ENCODE measurements around the gene UBE2E2.
"Not testable (repeated sequence)": the region's sequence is repeated elsewhere in the genome, so short reads cannot be mapped to it uniquely, and the experiment has no call there.

The UBE2E2 gene

DNA sequence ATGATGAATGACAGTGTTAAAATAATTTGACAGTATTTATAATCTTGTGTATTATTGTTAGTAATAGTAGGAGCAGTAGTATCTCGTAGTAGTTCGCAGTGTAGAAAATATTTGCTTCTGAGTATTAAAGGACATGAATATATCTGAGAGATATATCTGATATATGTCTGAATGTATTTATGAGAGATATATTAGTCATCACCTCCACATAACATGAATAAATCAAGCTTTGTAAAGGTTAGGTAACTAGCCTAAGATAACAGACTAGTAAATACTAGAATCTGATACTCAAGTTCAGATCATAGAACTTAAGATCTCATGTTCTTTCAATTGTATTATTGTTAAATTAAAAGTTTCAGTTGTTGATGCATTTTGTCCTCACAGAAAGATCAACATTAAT lies 130.5 kb downstream of the UBE2E2 start:
- FAIRE-seq = no peak

DNA sequence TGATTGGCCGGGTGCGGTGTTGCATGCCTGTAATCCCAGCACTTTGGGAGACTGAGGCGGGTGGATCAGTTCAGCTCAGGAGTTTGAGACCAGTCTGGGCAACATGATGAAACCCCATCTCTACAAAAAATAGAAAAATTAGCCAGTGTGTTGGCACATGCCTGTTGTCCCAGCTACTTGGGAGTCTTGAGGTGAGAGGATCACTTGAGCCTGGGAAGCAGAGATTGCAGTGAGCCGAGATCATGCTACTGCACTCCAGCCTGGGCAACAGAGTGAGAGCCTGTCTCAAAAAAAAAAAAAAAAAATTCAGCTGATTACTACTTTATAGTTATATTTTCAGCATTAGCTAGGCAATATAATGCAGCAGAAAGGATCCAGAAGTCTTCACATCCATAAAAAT lies 133.7 kb downstream of the UBE2E2 start:
- not testable (repeated sequence) for FAIRE-seq

- no peak for FAIRE-seq
Observed at GRCh38 chr3:23341147-23341838, 138.2 kb downstream of the UBE2E2 start.

- no peak for FAIRE-seq
Observed at GRCh38 chr3:23342343-23342742, 139.2 kb downstream of the UBE2E2 start.

DNA sequence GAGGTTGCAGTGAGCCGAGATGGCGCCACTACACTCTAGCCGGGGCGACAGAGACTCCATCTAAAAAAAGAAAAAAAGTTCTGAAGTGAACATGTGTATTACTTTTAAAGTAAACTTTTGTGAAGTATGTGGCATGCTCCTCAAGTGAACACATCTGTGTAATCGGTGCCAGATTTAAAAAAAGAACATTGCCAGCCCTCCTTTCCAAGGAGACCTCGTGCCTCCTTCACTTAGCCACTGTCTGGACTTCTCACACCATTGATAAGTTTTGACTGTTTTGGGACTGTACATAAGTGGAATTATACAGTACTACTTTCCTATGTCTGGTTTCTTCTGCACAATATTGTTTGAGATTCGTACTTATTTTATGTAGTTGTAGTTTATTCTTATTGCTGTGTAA lies 140.4 kb downstream of the UBE2E2 start:
- FAIRE-seq = no peak

GRCh38 chr3:23344886-23345285 lies 141.8 kb downstream of the UBE2E2 start:
- no peak for FAIRE-seq

DNA sequence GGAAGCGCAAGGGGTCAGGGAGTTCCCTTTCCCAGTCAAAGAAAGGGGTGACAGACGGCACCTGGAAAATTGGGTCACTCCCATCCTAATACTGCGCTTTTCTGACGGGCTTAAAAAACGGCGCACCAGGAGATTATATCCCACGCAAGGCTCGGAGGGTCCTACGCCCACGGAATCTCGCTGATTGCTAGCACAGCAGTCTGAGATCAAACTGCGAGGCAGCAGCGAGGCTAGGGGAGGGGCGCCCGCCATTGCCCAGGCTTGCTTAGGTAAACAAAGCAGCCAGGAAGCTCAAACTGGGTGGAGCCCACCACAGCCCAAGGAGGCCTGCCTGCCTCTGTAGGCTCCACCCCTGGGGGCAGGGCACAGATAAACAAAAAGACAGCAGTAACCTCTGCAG lies 146.3 kb downstream of the UBE2E2 start:
- FAIRE-seq = not testable (repeated sequence)

GRCh38 chr3:23356169-23356568 lies 153.0 kb downstream of the UBE2E2 start:
- FAIRE-seq = no peak

- FAIRE-seq = no peak
Observed at GRCh38 chr3:23356923-23357322, 153.8 kb downstream of the UBE2E2 start.

DNA sequence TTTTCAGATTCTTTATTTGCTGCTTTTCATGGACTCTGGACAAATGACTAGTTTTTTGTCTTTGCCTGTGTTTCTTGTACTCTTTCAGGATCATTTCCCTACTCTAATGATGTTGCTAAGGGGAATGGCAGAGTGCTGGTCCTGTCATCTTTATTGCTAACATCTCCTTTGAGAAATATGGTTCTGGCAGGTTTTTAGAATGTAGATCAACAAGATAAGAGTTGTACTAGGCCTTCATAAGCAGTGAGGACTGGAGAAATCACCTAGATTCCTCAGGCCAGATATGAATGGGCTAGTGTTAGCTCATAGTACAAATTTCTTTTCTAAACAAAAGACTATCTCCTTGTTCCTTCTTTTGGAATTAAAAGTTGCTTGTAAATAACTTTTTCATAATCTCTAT lies 156.0 kb downstream of the UBE2E2 start:
- FAIRE-seq = no peak

DNA sequence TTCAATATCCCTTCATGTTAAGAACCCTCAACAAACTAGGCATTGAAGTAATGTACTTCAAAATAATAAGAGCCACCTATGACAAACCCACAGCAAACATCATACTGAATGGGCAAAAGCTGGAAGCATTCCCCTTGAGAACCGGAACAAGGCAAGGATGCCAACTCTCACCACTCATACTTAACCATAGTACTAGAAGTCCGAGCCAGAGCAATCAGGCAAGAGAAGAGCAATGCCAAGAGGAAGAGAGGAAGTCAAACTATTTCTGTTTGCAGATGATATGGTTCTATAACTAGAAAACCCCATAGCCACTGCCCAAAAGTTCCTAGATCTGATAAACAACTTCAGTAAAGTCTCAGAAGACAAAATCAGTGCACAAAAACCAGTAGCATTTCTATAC lies 161.9 kb downstream of the UBE2E2 start:
- no peak for FAIRE-seq

- no peak for FAIRE-seq
Observed at GRCh38 chr3:23368731-23369130, 165.6 kb downstream of the UBE2E2 start.

DNA sequence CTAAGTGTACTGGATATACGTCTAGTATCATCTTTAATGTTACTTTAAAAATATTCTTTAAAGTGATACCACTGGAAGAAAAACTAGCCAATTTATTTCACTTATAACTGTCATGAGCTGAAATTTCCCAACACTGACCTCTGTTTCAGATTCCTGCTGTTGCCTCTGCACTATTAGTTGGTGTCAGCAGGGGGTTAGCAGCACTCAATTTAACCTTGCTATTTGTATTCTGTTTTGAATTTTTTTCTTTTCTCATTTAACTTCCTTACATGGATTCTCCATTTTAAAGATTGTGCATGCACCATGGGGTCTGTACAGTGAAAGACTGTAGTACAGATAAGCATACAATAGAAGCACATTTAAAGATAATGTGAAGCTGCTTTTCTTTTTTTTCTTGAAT lies 169.2 kb downstream of the UBE2E2 start:
- FAIRE-seq = no peak

- no peak for FAIRE-seq
Observed at GRCh38 chr3:23376516-23377248, 173.6 kb downstream of the UBE2E2 start.

DNA sequence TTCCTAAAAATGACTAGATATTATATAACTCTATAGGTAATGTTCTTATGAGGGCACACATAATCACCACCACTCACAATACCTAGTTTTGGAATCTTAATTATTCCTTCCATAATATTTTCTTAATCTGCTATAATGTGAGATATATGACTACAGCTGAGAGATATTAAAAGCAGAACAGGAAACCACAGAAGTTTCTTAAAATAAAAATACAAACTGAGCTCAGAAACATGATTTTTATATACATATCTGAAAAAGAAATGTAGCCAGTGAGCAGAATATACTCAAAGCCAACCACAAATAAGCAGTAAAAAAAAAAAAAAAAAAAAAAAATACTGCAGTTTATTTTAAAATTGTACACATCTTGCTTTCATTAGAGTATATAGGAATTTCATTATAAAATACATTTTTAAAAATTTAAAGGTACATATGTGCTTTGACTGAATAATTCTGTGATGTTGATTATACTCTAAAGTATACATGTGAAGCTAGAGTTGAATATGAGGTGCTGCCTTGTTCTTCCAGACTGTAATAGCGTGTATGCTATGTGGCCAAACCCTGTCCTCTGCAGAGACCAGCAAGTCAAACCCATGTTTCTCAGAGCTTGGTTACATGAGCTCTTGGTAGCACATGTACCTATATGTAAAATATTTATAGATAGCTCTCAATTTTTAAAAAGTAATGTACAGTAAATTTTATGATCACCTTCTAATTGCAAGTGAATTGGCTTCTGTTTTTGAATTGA lies 175.0 kb downstream of the UBE2E2 start:
- FAIRE-seq = peak; percentile 34

DNA sequence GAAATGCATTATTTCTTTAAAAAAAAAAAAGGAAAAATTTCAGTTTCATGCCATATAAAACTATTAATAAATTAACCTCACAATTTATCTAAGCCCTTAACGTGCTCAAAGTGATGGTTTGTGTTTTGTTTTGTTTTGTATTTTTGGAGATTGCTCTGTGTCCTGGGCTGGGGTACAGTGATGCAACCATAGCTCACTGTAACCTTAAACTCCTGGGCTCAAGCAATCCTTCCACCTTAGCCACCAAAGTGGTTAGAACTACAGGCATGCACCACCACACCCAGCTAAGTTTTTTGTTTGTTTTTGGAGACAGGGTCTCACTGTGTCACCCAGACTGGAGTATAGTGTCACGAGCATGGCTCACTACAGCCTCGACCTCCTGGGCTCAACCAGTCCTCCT lies 180.7 kb downstream of the UBE2E2 start:
- no peak for FAIRE-seq

GRCh38 chr3:23385327-23385726 lies 182.2 kb downstream of the UBE2E2 start:
- no peak for FAIRE-seq

- no peak for FAIRE-seq
Observed at GRCh38 chr3:23387286-23387918, 184.3 kb downstream of the UBE2E2 start.

- no peak for FAIRE-seq
Observed at GRCh38 chr3:23389089-23389488, 186.0 kb downstream of the UBE2E2 start.

DNA sequence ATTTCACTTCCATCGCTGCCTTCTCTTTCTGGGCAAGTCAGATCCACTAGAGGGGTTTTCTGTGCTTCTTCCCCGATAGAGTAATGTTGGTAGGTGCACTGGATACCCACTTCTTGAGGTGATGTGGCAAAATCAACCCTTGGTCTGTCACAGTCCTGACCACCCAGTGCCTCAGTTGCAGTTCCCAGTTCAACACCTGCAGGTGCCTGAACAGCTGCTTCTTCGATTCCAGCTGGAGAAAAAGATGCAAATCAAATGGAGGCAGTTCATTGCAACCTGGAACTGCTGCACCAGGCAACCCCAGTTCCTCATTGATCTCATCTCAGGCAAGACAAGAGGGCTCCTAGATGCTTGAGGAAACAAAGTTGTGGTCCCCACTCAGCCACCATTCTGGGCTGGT lies 186.6 kb downstream of the UBE2E2 start:
- no peak for FAIRE-seq

DNA sequence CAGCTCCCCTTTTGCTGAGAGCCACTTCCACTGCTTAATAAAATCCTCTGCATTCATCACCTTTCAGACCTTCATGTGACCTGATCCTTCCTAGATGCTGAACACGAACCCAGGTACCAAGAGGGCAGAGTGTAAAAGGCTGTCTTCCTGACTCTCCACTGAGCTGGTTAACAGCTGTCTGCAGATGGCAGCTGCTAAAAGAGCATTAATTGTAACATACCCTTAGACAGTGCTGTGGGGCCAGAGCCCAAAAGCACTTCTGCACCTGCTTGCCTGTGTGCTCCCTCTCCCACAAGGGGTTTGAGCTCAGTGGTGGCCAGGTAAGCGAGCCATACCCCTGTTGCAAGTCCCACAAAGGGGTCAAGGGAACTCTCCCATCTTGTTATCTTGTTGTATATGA lies 187.3 kb downstream of the UBE2E2 start:
- no peak for FAIRE-seq

- FAIRE-seq = no peak
Observed at GRCh38 chr3:23390989-23391553, 187.9 kb downstream of the UBE2E2 start.

GRCh38 chr3:23395115-23395514 lies 192.0 kb downstream of the UBE2E2 start:
- FAIRE-seq = no peak
